Choroid plexus epithelial cell (primary cell): ENCODE measurements around the gene SLC16A10.

Experiments
- DNase-seq: peaks from one replicate; pipeline ENCODE4 v3.0.0-alpha.2; 2010; ENCODE audit warnings: low read depth
- H3K4me3 ChIP-seq: 2 replicates; pipeline ENCODE4 v1.5.1; 2011; ENCODE audit warnings: low read depth, mild to moderate bottlenecking, control low read depth, low read length, moderate library complexity
- TF ChIP-seq, protein P1 (sequence below): conservative IDR thresholded peaks from 2 replicates; pipeline ENCODE4 v1.5.1; 2011; ENCODE audit warnings: low read depth, mild to moderate bottlenecking, control low read depth, inconsistent platforms, low read length, moderate library complexity

Gene SLC16A10

DNA sequence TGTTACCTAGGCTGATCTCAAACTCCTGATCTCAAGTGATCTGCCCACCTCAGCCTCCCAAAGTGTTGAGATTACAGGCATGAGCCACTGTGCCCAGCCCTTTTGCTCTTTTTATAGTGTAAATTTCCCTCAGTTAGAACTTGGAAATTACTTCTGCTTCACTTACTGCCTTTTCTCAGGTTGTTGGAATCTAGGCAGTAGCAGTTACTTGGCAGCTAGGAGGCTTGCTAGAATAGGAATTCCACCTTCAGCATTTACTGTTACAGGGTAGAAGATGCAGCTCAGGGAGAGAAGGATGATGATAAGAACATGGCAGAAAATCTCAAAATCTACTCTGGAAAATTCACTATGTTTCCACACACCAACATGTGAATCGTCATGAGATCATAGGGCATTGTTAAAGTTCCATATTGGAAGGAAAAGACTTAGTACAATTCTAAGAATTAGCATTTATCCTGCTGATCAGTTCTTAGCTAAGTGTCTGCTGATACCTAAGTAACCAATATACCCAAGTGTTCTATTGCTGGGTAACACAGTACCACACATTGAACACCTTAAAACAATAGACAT, 182.2 kb downstream of the SLC16A10 start:
- no peak overlapping the region for H3K4me3 ChIP-seq
- DNase-seq: no peak
- TF ChIP-seq, protein P1, sequence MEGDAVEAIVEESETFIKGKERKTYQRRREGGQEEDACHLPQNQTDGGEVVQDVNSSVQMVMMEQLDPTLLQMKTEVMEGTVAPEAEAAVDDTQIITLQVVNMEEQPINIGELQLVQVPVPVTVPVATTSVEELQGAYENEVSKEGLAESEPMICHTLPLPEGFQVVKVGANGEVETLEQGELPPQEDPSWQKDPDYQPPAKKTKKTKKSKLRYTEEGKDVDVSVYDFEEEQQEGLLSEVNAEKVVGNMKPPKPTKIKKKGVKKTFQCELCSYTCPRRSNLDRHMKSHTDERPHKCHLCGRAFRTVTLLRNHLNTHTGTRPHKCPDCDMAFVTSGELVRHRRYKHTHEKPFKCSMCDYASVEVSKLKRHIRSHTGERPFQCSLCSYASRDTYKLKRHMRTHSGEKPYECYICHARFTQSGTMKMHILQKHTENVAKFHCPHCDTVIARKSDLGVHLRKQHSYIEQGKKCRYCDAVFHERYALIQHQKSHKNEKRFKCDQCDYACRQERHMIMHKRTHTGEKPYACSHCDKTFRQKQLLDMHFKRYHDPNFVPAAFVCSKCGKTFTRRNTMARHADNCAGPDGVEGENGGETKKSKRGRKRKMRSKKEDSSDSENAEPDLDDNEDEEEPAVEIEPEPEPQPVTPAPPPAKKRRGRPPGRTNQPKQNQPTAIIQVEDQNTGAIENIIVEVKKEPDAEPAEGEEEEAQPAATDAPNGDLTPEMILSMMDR: no peak

DNA sequence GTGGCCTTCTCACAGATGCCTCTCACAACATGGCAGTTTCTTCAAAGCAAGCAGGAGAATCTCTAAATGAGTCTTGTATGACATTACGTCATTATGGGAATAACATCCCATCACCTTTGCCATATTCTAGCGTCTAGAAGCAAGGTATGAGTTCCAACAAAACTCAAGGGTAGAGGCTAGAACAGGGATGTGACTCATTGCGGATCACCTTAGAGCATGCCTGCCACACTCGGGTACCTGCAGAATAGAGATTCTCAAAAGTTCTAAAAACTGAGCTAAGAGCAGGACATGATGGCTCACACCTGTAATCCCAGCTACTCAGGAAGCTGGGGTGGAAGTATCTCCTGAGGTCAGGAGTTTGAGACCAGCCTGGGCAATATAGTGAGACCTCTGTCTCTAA, 182.8 kb downstream of the SLC16A10 start:
- TF ChIP-seq, protein P1: no peak
- DNase-seq: no peak
- no peak overlapping the region for H3K4me3 ChIP-seq

DNA sequence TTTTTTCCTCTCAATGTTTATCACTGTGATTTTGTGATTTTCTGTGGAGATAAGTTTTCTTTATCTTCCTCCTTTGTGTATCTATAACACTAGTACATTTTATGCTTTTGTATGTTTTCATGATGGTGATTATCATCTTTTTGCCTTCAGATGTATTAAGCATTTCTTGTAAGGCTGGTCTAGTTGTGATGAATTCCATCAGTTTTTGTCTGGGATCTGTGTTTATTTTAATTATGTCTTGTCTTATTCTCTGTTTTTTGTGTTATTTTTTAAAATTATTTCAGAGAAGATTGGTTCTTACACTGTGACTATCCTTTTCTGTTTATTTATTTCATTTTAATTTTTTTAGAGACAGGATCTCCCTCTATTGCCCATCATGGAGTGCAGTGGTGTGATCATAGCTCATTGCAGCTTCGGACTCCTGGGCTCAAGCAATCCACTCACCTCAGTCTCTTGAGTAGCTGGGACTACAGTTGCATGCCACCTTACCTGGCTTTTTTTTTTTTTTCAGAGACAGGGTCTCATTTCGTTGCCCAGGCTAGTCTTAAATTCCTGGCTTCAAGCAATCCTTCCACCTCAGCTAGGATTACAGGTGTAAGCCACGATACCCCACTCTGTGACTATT, 187.4 kb downstream of the SLC16A10 start:
- TF ChIP-seq, protein P1: no peak
- H3K4me3 ChIP-seq: no peak overlapping the region
- no peak for DNase-seq

DNA sequence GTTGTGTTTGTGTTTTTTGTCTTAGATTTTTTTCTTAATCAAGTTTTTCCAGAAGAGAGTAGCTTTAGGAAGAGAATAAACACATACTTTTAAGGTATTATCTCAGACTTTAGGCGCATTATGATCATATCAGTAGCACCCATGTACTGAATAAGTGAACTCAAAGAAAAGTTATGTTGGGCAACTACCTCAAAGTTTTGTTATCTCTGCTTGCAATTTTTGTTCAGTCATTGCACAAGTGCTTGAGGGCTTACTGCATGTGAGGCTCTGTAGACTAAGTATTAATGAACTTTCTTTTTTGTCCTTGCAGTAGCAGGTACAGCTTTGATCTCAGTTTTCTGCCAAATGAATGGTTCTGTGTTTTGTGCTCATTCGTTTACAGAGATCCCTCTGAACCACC, 189.0 kb downstream of the SLC16A10 start:
- H3K4me3 ChIP-seq: no peak overlapping the region
- peak; percentile 38 for DNase-seq
- TF ChIP-seq, protein P1: no peak

DNA sequence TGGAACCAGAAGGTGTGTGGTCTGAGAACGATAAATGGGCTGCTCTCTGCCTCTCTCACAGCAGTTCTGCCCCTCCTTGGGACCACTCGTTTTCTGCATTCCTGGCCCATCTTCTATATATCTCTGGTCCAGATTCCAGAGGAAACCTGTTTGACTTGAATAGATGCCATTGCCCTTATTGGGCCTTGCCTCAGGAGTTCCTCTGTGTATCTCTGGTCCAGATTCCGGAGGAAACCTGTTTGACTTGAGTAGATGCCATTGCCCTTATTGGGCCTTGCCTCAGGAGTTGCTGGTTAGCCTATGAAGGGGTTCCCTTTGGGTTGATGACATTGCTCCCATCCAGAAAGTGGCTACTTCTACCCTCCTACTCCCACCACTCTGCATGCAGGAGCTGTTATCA, 189.4 kb downstream of the SLC16A10 start:
- TF ChIP-seq, protein P1: no peak
- H3K4me3 ChIP-seq: no peak overlapping the region
- DNase-seq: no peak

DNA sequence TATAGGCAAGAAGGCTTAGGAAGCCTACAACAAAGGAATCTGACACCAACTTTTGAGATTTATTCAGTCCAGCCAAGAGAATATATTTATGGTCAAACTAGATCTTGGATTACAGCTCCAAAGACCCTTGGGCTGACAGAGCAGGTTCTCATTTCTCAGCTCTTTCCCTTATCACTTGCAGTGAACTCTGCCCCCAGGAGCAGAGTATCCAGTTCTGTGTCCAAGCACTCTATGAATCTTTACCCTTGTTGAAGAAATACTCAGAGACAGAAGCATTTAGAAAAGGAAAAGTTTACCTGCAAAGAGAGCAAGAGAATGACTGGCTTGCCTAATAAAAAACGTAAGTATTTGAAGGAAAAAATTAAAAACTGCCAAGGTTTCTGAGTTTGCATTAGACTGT, 190.5 kb downstream of the SLC16A10 start:
- no peak overlapping the region for H3K4me3 ChIP-seq
- TF ChIP-seq, protein P1: no peak
- DNase-seq: no peak

DNA sequence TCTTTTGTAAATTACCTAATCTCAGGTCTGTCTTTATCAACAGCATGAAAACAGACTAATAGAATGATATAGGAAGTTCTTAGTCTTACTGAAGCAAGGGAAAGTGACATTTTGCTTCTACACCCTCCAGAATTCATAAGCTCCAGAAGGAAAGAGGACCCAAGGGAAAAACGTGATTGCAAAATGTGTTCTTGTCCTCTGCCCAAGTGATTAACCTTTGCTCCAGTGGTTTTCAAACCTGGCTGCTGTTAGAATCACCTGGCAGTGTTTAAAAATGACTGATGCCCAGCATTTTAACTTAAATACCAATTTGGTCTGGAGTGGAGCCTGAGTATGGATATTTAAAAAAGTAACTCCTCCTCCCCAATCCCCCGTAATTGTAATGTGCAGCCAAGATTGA, 191.4 kb downstream of the SLC16A10 start:
- TF ChIP-seq, protein P1: no peak
- H3K4me3 ChIP-seq: no peak overlapping the region
- DNase-seq: no peak
